Fibroblast of peridontal ligament (primary cell): ENCODE data around the gene FMN1.
A peak's percentile ranks its signal among the peaks of the same experiment; 100 is the strongest.

ENCODE experiments used
- DNase-seq: peaks from one replicate; pipeline ENCODE4 v3.0.0-alpha.2; 2010; ENCODE audit errors: extremely low read depth

FMN1 gene

GRCh38 chr15:33157371-33158037, 37.0 kb downstream of the FMN1 start:
- DNase-seq = no peak

GRCh38 chr15:33155691-33156420, 38.7 kb downstream of the FMN1 start:
- no peak for DNase-seq

- peak; percentile 84 for DNase-seq
Measured at GRCh38 chr15:33154351-33155166, 40.0 kb downstream of the FMN1 start.

GRCh38 chr15:33153548-33153947, 41.0 kb downstream of the FMN1 start:
- no peak for DNase-seq

GRCh38 chr15:33152502-33153109, 41.9 kb downstream of the FMN1 start:
- DNase-seq = peak; percentile 41

GRCh38 chr15:33150971-33151370, 43.5 kb downstream of the FMN1 start:
- DNase-seq = no peak

- no peak for DNase-seq
Measured at GRCh38 chr15:33150431-33150941, 44.0 kb downstream of the FMN1 start.

GRCh38 chr15:33149919-33150318, 44.6 kb downstream of the FMN1 start:
- peak; percentile 67 for DNase-seq

GRCh38 chr15:33148129-33148751, 46.3 kb downstream of the FMN1 start:
- no peak for DNase-seq

GRCh38 chr15:33146051-33146450, 48.5 kb downstream of the FMN1 start:
- DNase-seq = no peak

GRCh38 chr15:33145447-33145846, 49.1 kb downstream of the FMN1 start:
- DNase-seq = no peak

- DNase-seq = no peak
Measured at GRCh38 chr15:33142708-33143107, 51.8 kb downstream of the FMN1 start.

- no peak for DNase-seq
Measured at GRCh38 chr15:33138000-33138399, 56.5 kb downstream of the FMN1 start.

GRCh38 chr15:33137101-33137500, 57.4 kb downstream of the FMN1 start:
- DNase-seq = no peak

- no peak for DNase-seq
Measured at GRCh38 chr15:33136353-33136752, 58.2 kb downstream of the FMN1 start.

- peak; percentile 52 for DNase-seq
Measured at GRCh38 chr15:33135355-33135781, 59.1 kb downstream of the FMN1 start.

- peak; percentile 85 for DNase-seq
Measured at GRCh38 chr15:33132722-33133345, 61.7 kb downstream of the FMN1 start.

GRCh38 chr15:33132233-33132580, 62.3 kb downstream of the FMN1 start:
- no peak for DNase-seq

- peak; percentile 66 for DNase-seq
Measured at GRCh38 chr15:33131552-33132232, 62.8 kb downstream of the FMN1 start.

GRCh38 chr15:33126559-33127290, 67.8 kb downstream of the FMN1 start:
- peak; percentile 97 for DNase-seq
